GM12878 (cell line): ENCODE results near the gene ABL2. TPM values are rescaled to one million over a fixed set of nuclear protein-coding genes. Genes with fewer than 3 reads are reported as not detected.

Source experiments
- ATAC-seq: fragments of 200-7000 bp; cut with Tn5 transposase; 3 replicates; pipeline ENCODE4 v1.9.1; 2020; ENCODE audit warnings: mild to moderate bottlenecking, moderate library complexity
- BruUV-seq: library from RNA; stranded (reverse); fragments of 400-500 nt; replicated peaks from 2 replicates; lab custom pipeline; 2021; lab: Mats Ljungman, UMichigan
- CTCF ChIA-PET: fragments of 300-600 bp; sonication (Branson Sonifier 250); formaldehyde crosslinking; extraction: SDS; loops from one replicate; lab custom pipeline; 2021; ENCODE audit warnings: inconsistent platforms; lab: Yijun Ruan, JAX
- POLR2A ChIA-PET: fragments of 350-600 bp; formaldehyde crosslinking; extraction: SDS; loops from one replicate; lab custom pipeline; 2021; ENCODE audit warnings: inconsistent platforms; lab: Charles Lee
- RAD21 ChIA-PET: fragments of 300-600 bp; sonication (Branson Sonifier 250); formaldehyde crosslinking; loops from one replicate; lab custom pipeline; 2023; ENCODE audit warnings: antibody characterized with exemption; ENCODE audit not compliant: unreplicated experiment; lab: Charles Lee
- SMC1A ChIA-PET: fragments of 300-600 bp; sonication (Branson Sonifier 250); formaldehyde crosslinking; loops from one replicate; lab custom pipeline; 2023; ENCODE audit not compliant: unreplicated experiment, uncharacterized antibody; lab: Charles Lee
- DNase-seq: peaks from one replicate; pipeline ENCODE4 v3.0.0-alpha.2; 2011; ENCODE audit warnings: low read depth, low spot score
- FAIRE-seq: peaks from 3 replicates; lab custom pipeline; 2011; peaks lifted over from hg19 to GRCh38; lab: Jason Lieb, UNC
- H2AFZ ChIP-seq: 2 replicates; pipeline ENCODE4 v1.6.0; 2011; ENCODE audit warnings: low read depth, low read length, control low read depth; ENCODE audit not compliant: control insufficient read depth
- H3K27ac ChIP-seq: 2 replicates; pipeline ENCODE4 v1.5.1; 2011; ENCODE audit warnings: control low read depth; ENCODE audit not compliant: control insufficient read depth, insufficient read depth
- H3K27me3 ChIP-seq, 2 experiments: replicated peaks in 1 of 2; 2 replicates each; pipeline versions ENCODE4 v1.6.0 to v1.6.1; 2011; ENCODE audit warnings: low read length in 1 of 2; ENCODE audit not compliant: control insufficient read depth in 2 of 2, insufficient read depth in 2 of 2
- H3K36me3 ChIP-seq, 2 experiments: 2 replicates each; pipeline ENCODE4 v1.5.1; 2011; ENCODE audit warnings: low read length in 1 of 2; ENCODE audit not compliant: control insufficient read depth in 2 of 2, insufficient read depth in 2 of 2
- H3K4me1 ChIP-seq: 2 replicates; pipeline ENCODE4 v1.6.1; 2011; ENCODE audit warnings: mild to moderate bottlenecking, low read length, moderate library complexity, mixed read lengths; ENCODE audit not compliant: control insufficient read depth, insufficient read depth
- H3K4me2 ChIP-seq: 2 replicates; pipeline ENCODE4 v1.6.0; 2011; ENCODE audit warnings: control low read depth; ENCODE audit not compliant: control insufficient read depth, insufficient read depth
- H3K4me3 ChIP-seq: fragments of 200-600 bp; sonication (generic); 2 replicates; pipeline ENCODE4 v1.5.1; 2016
- H3K79me2 ChIP-seq: 2 replicates; pipeline ENCODE4 v1.6.0; 2011; ENCODE audit warnings: low read length; ENCODE audit not compliant: control insufficient read depth, insufficient read depth
- H3K9ac ChIP-seq: 2 replicates; pipeline ENCODE4 v1.8.0; 2011; ENCODE audit warnings: low read length, control low read depth, mixed read lengths; ENCODE audit not compliant: control insufficient read depth, insufficient read depth
- H3K9me3 ChIP-seq: replicated peaks from 3 replicates; pipeline ENCODE4 v1.5.1; 2011; ENCODE audit warnings: mild to moderate bottlenecking, low read length; ENCODE audit not compliant: control insufficient read depth, insufficient read depth
- H4K20me1 ChIP-seq: 2 replicates; pipeline ENCODE4 v1.6.0; 2011; ENCODE audit not compliant: control insufficient read depth, insufficient read depth
- ATF2 ChIP-seq: IDR thresholded peaks from 2 replicates; pipeline ENCODE4 v1.6.1; 2012; ENCODE audit warnings: low read length, inconsistent platforms
- BCL11A ChIP-seq: IDR thresholded peaks from 2 replicates; pipeline ENCODE4 v1.6.1; 2011; ENCODE audit warnings: low read depth, low read length
- CHD1 ChIP-seq: IDR thresholded peaks from 2 replicates; pipeline ENCODE4 v1.6.1; 2012; ENCODE audit warnings: low read depth, low read length, improper control_type of control experiment
- CHD2 ChIP-seq: IDR thresholded peaks from 2 replicates; pipeline ENCODE4 v1.6.1; 2011; ENCODE audit warnings: low read depth, low read length, improper control_type of control experiment, borderline replicate concordance
- NFXL1 ChIP-seq: fragments of 450-650 bp; IDR thresholded peaks from 2 replicates; pipeline ENCODE4 v1.6.1; 2017; ENCODE audit warnings: antibody characterized with exemption, mild to moderate bottlenecking, borderline replicate concordance
- RAD51 ChIP-seq: fragments of 450-650 bp; IDR thresholded peaks from 2 replicates; pipeline ENCODE4 v1.6.1; 2016; ENCODE audit warnings: moderate library complexity, mild to moderate bottlenecking, inconsistent platforms
- REST ChIP-seq: IDR thresholded peaks from 2 replicates; pipeline ENCODE4 v1.6.1; 2012; ENCODE audit warnings: mild to moderate bottlenecking, low read depth, low read length
- USF2 ChIP-seq: IDR thresholded peaks from 2 replicates; pipeline ENCODE4 v1.6.1; 2011; ENCODE audit warnings: low read depth, low read length, improper control_type of control experiment, borderline replicate concordance
- WGBS: methylation state at CpG from one replicate; pipeline ENCODE4 v1.1.6; 2016; ENCODE audit warnings: low lambda C conversion rate; ENCODE audit not compliant: insufficient replicate concordance, insufficient coverage; ENCODE audit errors: missing lambda C conversion rate; 5-methylcytosine and 5-hydroxymethylcytosine counted together
- in situ Hi-C: fragments of 300-500 bp; cut with MboI; formaldehyde crosslinking; loops from 9 replicates; pipeline ENCODE4 v1.14.3; 2018; ENCODE audit warnings: mixed read lengths
- intact Hi-C: fragments of 100-400 bp; cut with micrococcal nuclease; formaldehyde crosslinking; loops from one replicate; pipeline ENCODE4 v1.14.2; 2022; ENCODE audit not compliant: unreplicated experiment
- polyA plus RNA-seq, 11 experiments: library from polyadenylated mRNA; depleted of rRNA in 4 of 11; unstranded in 6 of 11; stranded (reverse) in 5 of 11; fragments of >200 nt; fragmentation: Nextera tagmentation in 4 of 11; fragmentation: Illumina TruSeq in 1 of 11; extraction: Ambion mirVana in 4 of 11; extraction: Trizol in 1 of 11; gene quantifications; 1 replicate in 1 of 11; 2 replicates in 10 of 11; pipeline versions ENCODE4 v1.2.1 to v1.2.3, GENCODE V29; 2011 to 2016; ENCODE audit warnings: inconsistent platforms in 2 of 11, missing spikeins in 2 of 11, low read depth in 1 of 11
- total RNA-seq, 4 experiments: library from RNA; depleted of rRNA in 3 of 4; stranded (reverse); fragments of >200 nt in 3 of 4; fragmentation: Illumina TruSeq in 1 of 4; extraction: Trizol in 1 of 4; gene quantifications; 2 replicates each; pipeline versions ENCODE4 v1.2.1 to v1.2.3, GENCODE V29; 2013 to 2021

ABL2 gene
- total and polyA plus RNA-seq, 10 of the 15 experiments (the other 5 are each of a cell fraction or from before 2014, with no cell fraction given), result 0.57 to 9.4 (median 3.6) TPM

- DNase-seq (no peak), FAIRE-seq (no peak), ATAC-seq (no peak)
- CTCF ChIA-PET, result no interaction called here
- RAD21 ChIA-PET, result no interaction called here
- intact Hi-C loops, result no loop called here
- H3K9me3 ChIP-seq, result no peaks in the 10 kb centered on the region
- TF ChIP-seq CHD1 (no peak), USF2 (no peak), NFXL1 (no peak), RAD51 (no peak), CHD2 (no peak)
- WGBS, result 29% methylated on average over 3 of the region's 3 CpGs
- no TSS peak for BruUV-seq
- SMC1A ChIA-PET, result no interaction called here
- H3K4me3 ChIP-seq, result no peak overlapping the region
- H3K27ac ChIP-seq, result no peak overlapping the region
- H3K79me2 ChIP-seq, result no peaks in the 10 kb centered on the region
- H3K36me3 ChIP-seq, result no peaks in the 10 kb centered on the region
- H3K4me1 ChIP-seq, result no peaks in the 10 kb centered on the region
- in situ Hi-C loops, result no loop called here
- H4K20me1 ChIP-seq, result no peaks in the 10 kb centered on the region
- no peak overlapping the region for H2AFZ ChIP-seq
- H3K27me3 ChIP-seq, result no peaks in the 10 kb centered on the region
- POLR2A ChIA-PET, result no interaction called here
- H3K9ac ChIP-seq, result no peak overlapping the region
- H3K4me2 ChIP-seq, result no peak overlapping the region
Measured at GRCh38 chr1:179264507-179264906, 35.0 kb upstream of the ABL2 start.

- no peak for TF ChIP-seq REST
- TF ChIP-seq ATF2, result no peak
- no peak for TF ChIP-seq BCL11A
- TF ChIP-seq, all 136 proteins: peak for 0
- no peak overlapping the region for H2AFZ ChIP-seq
- H3K4me3 ChIP-seq, result no peak overlapping the region
- no TSS peak for BruUV-seq
- H3K4me2 ChIP-seq, result no peak overlapping the region
- H4K20me1 ChIP-seq, result no peaks in the 10 kb centered on the region
- H3K9ac ChIP-seq, result no peak overlapping the region
- intact Hi-C loops, result no loop called here
- H3K36me3 ChIP-seq, result no peaks in the 10 kb centered on the region
- SMC1A ChIA-PET, result interaction anchor here (1.6 to 1.9 kb wide), 3 partner anchors 11 to 20 kb away, joined by 3 read pairs; no protein-coding TSS in a partner anchor
- RAD21 ChIA-PET, result interaction anchor here (0.6 kb wide), 1 partner anchor 53 kb away, joined by 3 read pairs; no protein-coding TSS in a partner anchor
- in situ Hi-C loops, result no loop called here
- H3K79me2 ChIP-seq, result no peaks in the 10 kb centered on the region
- POLR2A ChIA-PET, result interaction anchor here (1.4 kb wide), 1 partner anchor 16 kb away, joined by 4 read pairs; no protein-coding TSS in a partner anchor
- DNase-seq (no peak), FAIRE-seq (no peak), ATAC-seq (no peak)
- H3K27me3 ChIP-seq, result no peaks in the 10 kb centered on the region
- H3K9me3 ChIP-seq, result no peaks in the 10 kb centered on the region
- no peak overlapping the region for H3K27ac ChIP-seq
- no peaks in the 10 kb centered on the region for H3K4me1 ChIP-seq
- CTCF ChIA-PET, result interaction anchor here (1.4 to 2.0 kb wide), 2 partner anchors 21 to 143 kb away, joined by 3 to 6 read pairs; no protein-coding TSS in a partner anchor
Measured at GRCh38 chr1:179263121-179263520, 33.6 kb upstream of the ABL2 start.
